ENCODE data around the gene SFT2D1.

Gene SFT2D1

DNA sequence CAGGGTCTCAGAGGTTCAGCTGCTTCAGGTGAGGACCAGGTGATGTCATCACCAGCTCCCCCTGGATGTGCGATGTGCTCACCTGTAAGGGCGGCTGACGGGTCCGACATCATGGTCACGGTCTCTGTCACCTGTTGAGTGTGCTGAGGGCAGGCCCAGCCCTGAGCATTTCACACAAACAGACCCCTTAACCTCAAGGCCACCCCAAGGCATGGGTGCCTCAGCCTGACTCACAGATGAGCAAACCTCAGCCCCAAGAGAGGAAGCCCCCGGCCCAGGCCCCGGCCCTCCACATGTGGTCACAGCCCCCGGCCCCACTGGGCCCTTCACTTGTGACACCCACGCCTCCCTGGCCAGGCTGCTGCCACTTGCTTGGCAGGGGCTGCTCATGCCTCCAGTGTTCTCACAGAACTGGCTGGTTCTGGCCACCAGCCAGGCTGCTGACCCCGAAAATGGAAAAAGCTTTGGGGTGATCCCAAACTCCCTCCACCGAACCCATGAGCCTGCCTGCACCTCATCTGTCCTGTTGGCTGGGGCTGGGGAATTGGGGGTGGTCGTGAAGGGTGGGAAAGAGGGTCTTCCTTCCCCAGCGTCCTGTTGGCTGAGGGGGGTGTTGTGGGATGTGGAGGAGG, 67.5 kb downstream of the SFT2D1 start:
- DNase-seq, result no peak

DNA sequence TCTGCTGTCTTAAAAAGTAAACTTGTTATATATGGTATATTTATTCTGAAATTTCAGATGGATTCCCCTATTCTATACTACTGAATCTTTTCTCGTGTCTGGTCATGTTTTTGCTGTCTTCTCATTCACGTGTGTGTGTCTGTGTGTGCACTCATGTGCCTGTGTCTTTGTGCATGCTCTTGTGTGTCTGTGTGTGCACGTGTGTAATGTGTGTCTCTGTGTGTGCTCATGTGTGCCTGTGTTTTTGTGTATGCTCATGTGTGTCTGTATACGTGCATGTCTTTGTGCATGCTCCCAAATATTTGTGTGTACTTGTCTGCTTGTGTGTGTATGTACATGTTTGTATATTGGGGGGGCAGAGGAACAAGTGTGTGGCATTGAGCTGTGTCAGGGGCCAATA, 68.2 kb downstream of the SFT2D1 start:
- DNase-seq, result no peak

DNA sequence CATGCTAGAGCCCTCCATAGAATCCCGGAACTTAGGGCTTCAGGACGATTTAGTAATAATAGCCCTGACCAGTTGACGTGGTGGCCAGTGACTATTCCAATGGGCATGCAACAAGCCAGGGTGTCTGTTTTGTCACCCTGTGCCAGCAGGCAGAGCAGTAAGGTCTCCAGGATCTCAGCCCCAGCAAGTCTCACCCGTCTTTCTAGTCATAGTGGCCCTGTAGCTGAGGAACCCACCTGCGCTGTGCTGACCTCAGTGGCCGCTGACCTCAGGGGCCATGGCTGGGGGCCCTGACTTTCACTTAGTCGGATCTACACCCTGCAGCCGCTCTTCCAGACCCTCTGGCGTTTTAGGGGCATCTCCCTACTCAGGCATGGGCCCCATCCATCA, 71.0 kb downstream of the SFT2D1 start:
- no peak for DNase-seq

DNA sequence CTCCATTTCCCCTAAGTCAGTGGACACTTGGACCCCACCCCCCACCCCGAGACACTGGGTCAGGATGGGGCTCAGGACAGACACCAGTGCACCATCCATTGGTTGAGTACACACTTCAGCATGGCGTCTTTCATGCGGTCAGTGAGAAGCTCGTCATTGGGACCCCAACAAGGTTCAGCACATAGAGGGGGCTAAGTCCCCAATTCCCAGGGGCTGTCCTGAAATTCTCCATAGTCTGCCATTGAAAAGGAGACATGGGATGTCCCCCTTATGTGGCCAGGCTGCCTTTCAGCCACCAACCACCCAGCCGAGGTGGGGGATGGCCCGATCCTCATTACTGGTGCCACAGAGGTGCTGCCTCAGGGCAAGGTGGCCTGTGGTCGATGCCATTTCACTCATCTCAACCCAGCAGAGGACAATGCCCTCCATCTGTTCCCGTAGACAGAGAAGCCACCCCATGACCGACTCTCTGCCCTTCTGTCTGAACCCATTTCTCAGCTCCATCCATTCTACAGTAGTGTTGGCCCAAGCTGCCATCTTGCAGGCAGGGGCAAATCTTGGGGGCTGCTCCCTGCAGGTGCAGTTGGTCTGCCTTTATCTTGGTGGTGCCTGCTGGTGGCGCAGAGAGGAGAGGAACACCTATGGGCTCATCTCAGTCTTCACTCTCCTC, 71.5 kb downstream of the SFT2D1 start:
- no peak for DNase-seq
